Measurements from ENCODE around the gene CRKL.
"Not testable (repeated sequence)": the region's sequence is repeated elsewhere in the genome, so short reads cannot be mapped to it uniquely, and the experiment has no call there.

CRKL gene

DNA sequence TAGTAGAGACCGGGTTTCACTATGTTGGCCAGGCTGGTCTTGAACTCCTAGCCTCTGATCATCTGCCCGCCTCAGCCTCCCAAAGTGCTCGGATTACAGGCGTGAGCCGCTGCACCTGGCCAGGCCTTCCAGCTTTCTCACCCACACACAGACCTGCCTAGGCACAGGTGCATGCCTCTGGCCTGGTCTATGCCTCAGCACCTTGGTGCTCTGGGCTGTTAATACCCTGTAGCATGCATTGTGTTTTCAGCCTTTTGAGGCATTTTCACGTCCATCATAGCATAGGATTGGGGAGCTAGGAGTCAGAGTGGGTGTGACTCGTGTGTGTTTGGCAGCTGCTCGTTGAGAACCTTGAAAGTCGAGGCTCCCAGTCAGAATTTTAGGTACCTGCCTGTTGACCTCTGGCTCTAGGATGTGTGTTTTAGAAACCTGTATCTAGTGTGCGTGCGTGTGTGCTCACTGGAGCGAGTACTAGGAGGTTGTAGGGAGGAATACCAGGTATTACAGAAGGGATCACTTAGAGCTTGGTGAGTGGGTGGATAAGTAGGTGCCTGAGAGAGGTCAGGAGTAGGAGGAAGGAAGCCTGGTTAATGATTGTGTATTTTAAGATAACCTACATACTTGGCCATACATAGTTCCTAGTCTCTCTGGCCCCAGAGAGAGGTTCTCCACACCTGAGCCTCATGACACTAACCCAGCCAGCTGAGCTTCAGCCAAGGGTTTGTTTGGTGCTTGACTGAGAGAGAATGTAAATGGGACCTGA is 20.0 kb downstream of the CRKL start:
- DNase-seq (ENCODE audit: low read depth), result no peak
- TF ChIP-seq CTCF (IDR thresholded peaks at IDR 0.05; ENCODE audit: insufficient read depth, low read depth, low read length, missing control alignments), result no peak
- H3K4me3 ChIP-seq (ENCODE audit: low read depth, low read length), result no peak overlapping the region

DNA sequence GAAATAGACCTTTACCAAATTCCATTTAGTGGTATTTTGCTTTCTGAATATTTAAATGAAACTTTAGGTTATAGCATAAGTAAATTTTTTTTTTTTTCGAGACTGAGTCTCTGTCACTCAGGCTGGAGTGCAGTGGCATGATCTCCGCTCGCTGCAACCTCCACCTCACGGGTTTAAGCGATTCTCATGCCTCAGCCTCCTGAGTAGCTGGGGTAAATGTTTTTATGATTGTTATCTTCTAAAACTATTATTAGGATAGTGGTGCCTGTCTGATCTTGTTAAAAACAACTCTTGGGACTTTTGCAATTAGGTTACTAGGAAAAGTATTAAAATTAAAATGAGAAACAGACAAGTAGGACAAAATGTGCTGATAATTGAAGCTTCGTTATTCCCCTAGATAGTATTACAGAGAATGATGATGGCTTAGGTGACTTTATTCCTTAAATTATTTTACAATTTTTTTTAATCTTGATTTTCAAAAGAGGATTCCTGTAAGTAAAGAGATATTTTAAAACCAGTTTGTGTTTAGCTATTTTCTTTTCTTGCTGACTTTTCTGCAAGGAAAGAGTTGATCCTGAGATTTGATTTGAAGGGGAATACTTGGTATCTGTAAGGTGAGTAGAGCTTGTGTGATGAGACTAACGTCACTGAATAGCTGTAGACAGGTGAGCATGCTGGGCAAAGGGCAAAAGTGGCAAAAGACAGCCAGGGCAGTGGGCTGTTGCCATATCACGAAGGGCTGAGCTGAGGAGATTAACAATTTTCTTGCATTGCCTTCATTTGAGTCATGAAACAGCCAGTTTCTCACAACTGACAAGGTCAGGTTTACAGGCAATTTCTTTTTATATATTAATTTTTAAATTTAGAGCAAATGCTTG is 20.8 kb downstream of the CRKL start:
- DNase-seq (ENCODE audit: low read depth), result no peak
- no peak for TF ChIP-seq CTCF (IDR thresholded peaks at IDR 0.05; ENCODE audit: insufficient read depth, low read depth, low read length, missing control alignments)
- H3K4me3 ChIP-seq (ENCODE audit: low read depth, low read length), result no peak overlapping the region

- not testable (repeated sequence) for DNase-seq (ENCODE audit: low read depth); H3K4me3 ChIP-seq (ENCODE audit: low read depth, low read length)
Observed at GRCh38 chr22:20939457-20940185, 22.4 kb downstream of the CRKL start.

- H3K4me3 ChIP-seq (ENCODE audit: low read depth, low read length), result no peak overlapping the region
- DNase-seq (ENCODE audit: low read depth), result no peak
- no peak for TF ChIP-seq CTCF (IDR thresholded peaks at IDR 0.05; ENCODE audit: insufficient read depth, low read depth, low read length, missing control alignments)
Observed at GRCh38 chr22:20940186-20940651, 23.0 kb downstream of the CRKL start.

GRCh38 chr22:20940904-20941385 is 23.7 kb downstream of the CRKL start:
- TF ChIP-seq CTCF (IDR thresholded peaks at IDR 0.05; ENCODE audit: insufficient read depth, low read depth, low read length, missing control alignments), result no peak
- no peak for DNase-seq (ENCODE audit: low read depth)
- no peak overlapping the region for H3K4me3 ChIP-seq (ENCODE audit: low read depth, low read length)

GRCh38 chr22:20942203-20942902 is 25.1 kb downstream of the CRKL start:
- not testable (repeated sequence) for H3K4me3 ChIP-seq (ENCODE audit: low read depth, low read length); DNase-seq (ENCODE audit: low read depth)

DNA sequence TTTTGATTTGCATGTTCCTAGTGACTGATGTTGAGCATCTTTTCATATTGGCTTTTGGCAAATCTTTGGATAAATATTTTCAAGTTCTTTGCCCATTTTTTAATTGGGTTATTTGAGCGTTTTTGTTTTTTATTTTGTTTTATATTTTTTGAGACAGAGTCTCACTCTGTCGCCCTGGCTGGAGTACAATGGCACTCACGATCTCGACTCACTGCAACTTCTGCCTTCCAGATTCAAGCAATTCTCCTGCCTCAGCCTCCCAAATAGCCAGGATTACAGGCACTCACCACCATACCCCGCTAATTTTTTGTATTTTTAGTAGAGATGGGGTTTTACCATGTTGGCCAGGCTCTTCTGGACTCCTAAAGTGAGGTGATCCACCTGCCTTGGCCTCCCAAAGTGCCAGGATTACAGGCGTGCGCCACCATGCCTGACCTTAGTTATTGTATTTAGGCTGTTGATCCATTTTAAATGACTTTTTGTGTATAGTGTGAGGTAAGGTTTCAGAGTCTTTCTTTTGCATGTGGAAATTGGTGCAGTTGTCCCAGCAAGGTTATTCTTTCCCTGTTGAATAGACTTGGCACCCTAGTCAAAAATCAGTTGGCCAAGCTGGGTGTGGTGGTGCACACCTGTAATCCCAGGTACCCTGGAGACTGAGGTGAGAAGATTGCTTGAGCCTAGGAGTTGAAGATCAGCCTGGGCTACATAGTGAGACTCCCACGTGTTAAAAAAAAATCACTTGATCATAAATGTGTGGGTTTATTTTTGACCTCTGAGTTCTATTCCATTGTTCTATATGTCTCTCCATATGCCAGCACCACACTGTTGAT is 26.1 kb downstream of the CRKL start:
- H3K4me3 ChIP-seq (ENCODE audit: low read depth, low read length), result no peak overlapping the region
- no peak for TF ChIP-seq CTCF (IDR thresholded peaks at IDR 0.05; ENCODE audit: insufficient read depth, low read depth, low read length, missing control alignments)
- DNase-seq (ENCODE audit: low read depth), result no peak
